Measurements from ENCODE around the gene CCT7. TPM values are rescaled to one million over a fixed set of nuclear protein-coding genes. Genes with fewer than 3 reads are reported as not detected.

Gene CCT7
- total and polyA plus RNA-seq, 2 donors (not counting 3 experiments of a cell fraction or from before 2014, with no cell fraction given), result 343 to 362 TPM

DNA sequence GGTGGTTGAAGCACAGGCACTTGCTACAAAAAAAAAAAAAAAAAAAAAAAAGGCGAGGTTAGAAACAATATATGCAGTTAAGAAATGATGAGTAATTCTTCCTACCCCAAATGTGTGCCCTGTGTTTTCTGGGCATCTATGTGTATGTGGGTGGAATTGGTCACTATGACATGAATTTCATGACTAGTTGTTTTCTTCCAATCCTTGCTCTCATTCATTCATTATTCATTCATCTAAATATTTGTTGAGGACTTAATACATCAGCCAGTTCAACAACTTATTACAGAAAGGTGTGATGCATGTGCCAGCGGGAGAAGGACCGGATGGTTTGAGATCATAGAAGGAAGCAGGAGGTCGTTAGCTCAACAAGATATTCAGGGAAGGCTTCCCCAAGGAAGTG lies 67.5 kb downstream of the CCT7 start:
- ChIA-PET POLR2A (interaction anchor here (0.7 kb wide), 1 partner anchor 369 kb away, joined by 4 read pairs; no protein-coding TSS in a partner anchor), CTCF (no interaction called here)
- H3K27me3 ChIP-seq (ENCODE audit: control insufficient read depth in 2 of 2, insufficient read depth in 2 of 2, low read length in 2 of 2), result peaks cover 22 to 25% of the 10 kb centered on the region in 2 experiments
- BruUV-seq (replicated peaks), result no TSS peak
- no peak overlapping the region for H3K9ac ChIP-seq (replicated peaks; ENCODE audit: extremely low read depth, insufficient read depth, low read length)
- H3K9me1 ChIP-seq (replicated peaks; ENCODE audit: control insufficient read depth, extremely low read depth, insufficient read depth, low read length), result no peaks in the 10 kb centered on the region
- no peaks in the 10 kb centered on the region for H3K9me3 ChIP-seq (replicated peaks; ENCODE audit: control insufficient read depth, insufficient read depth, low read length)
- H4K20me1 ChIP-seq (replicated peaks; ENCODE audit: control insufficient read depth, extremely low read depth, insufficient read depth, low read length), result no peaks in the 10 kb centered on the region
- FAIRE-seq (no peak), DNase-seq (ENCODE audit: low read depth, low spot score) (no peak)
- H3K36me3 ChIP-seq (ENCODE audit: control insufficient read depth in 2 of 2, extremely low read depth in 1 of 2, insufficient read depth in 2 of 2, low read length in 2 of 2), result no peaks in the 10 kb centered on the region
- no peak overlapping the region for H3K4me3 ChIP-seq (replicated peaks in 1 of 3; ENCODE audit: insufficient read depth in 1 of 3, low read depth in 1 of 3, low read length in 3 of 3)
- no peak overlapping the region for H2AFZ ChIP-seq (ENCODE audit: low read depth, low read length)
- no peak overlapping the region for H3K4me2 ChIP-seq (ENCODE audit: insufficient read depth, low read length)
- TF ChIP-seq, protein P1, sequence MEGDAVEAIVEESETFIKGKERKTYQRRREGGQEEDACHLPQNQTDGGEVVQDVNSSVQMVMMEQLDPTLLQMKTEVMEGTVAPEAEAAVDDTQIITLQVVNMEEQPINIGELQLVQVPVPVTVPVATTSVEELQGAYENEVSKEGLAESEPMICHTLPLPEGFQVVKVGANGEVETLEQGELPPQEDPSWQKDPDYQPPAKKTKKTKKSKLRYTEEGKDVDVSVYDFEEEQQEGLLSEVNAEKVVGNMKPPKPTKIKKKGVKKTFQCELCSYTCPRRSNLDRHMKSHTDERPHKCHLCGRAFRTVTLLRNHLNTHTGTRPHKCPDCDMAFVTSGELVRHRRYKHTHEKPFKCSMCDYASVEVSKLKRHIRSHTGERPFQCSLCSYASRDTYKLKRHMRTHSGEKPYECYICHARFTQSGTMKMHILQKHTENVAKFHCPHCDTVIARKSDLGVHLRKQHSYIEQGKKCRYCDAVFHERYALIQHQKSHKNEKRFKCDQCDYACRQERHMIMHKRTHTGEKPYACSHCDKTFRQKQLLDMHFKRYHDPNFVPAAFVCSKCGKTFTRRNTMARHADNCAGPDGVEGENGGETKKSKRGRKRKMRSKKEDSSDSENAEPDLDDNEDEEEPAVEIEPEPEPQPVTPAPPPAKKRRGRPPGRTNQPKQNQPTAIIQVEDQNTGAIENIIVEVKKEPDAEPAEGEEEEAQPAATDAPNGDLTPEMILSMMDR (IDR thresholded peaks at IDR 0.05; ENCODE audit: extremely low read depth in 1 of 2, insufficient read depth in 1 of 2, low read depth in 1 of 2, low read length in 2 of 2), result no peak
- TF ChIP-seq POLR2A (IDR thresholded peaks at IDR 0.05; ENCODE audit: low read depth, low read length) (no peak), FOS (IDR thresholded peaks at IDR 0.05; ENCODE audit: borderline replicate concordance, insufficient read depth, low read length) (no peak), MYC (IDR thresholded peaks at IDR 0.05; ENCODE audit: low read depth, low read length) (no peak), POLR2AphosphoS5 (IDR thresholded peaks at IDR 0.05; ENCODE audit: insufficient read depth, low read depth, low read length) (no peak), JUN (IDR thresholded peaks at IDR 0.05; ENCODE audit: borderline replicate concordance, insufficient read depth, insufficient read length, low read depth) (no peak), EZH2 (IDR thresholded peaks at IDR 0.05; ENCODE audit: borderline replicate concordance, low read depth, low read length, severe bottlenecking) (no peak), GATA2 (IDR thresholded peaks at IDR 0.05; ENCODE audit: insufficient read depth, insufficient read length, low read depth, low read length) (no peak)
- TF ChIP-seq, protein P2, sequence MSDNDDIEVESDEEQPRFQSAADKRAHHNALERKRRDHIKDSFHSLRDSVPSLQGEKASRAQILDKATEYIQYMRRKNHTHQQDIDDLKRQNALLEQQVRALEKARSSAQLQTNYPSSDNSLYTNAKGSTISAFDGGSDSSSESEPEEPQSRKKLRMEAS (IDR thresholded peaks at IDR 0.05; ENCODE audit: insufficient read depth, insufficient read length), result no peak
- H3K4me1 ChIP-seq (ENCODE audit: control insufficient read depth, extremely low read depth, insufficient read depth, low read length), result no peaks in the 10 kb centered on the region
- no peak overlapping the region for H3K27ac ChIP-seq (ENCODE audit: insufficient read depth, low read depth, low read length)
- intact Hi-C loops (cut with micrococcal nuclease) (no loop called here), dilution Hi-C loops (cut with MboI; ENCODE audit: extremely low pct_ligation_motif_present, low sequenced_read_pairs) (no loop called here)
- no peaks in the 10 kb centered on the region for H3K79me2 ChIP-seq (ENCODE audit: control insufficient read depth, insufficient read depth, low read length)

Small RNA genes within 50 kb of the gene (small RNA-seq; reads per million reads assigned to genes)
- gene RNU6-111P (ENCODE audit: insufficient read depth, insufficient read length, low read depth, low replicate concordance), result not detected

Other genes with a start within 250 kb of the CCT7 start
- 24.6 and 28.6 TPM in 2 replicates for gene SFXN5, start 162.6 kb upstream of the CCT7 start, total RNA-seq
- 18.7 and 22.8 TPM in 2 replicates for gene SFXN5, start 162.6 kb upstream of the CCT7 start, polyA plus RNA-seq
- gene RAB11FIP5, start 121.4 kb upstream of the CCT7 start, total RNA-seq, result 47.0 and 49.4 TPM in 2 replicates
- 32.4 and 36.6 TPM in 2 replicates for gene RAB11FIP5, start 121.4 kb upstream of the CCT7 start, polyA plus RNA-seq
- gene NOTO, start 31.7 kb upstream of the CCT7 start, total RNA-seq, result not detected in 2 replicates
- not detected in 2 replicates for gene NOTO, start 31.7 kb upstream of the CCT7 start, polyA plus RNA-seq
- 23.4 and 31.7 TPM in 2 replicates for gene SMYD5, start 20.1 kb upstream of the CCT7 start, total RNA-seq
- gene SMYD5, start 20.1 kb upstream of the CCT7 start, polyA plus RNA-seq, result 16.2 and 19.9 TPM in 2 replicates
- gene PRADC1, start 1.1 kb upstream of the CCT7 start, total RNA-seq, result 19.6 and 21.8 TPM in 2 replicates
- gene PRADC1, start 1.1 kb upstream of the CCT7 start, polyA plus RNA-seq, result 32.7 and 42.6 TPM in 2 replicates
- gene FBXO41, start 50.2 kb downstream of the CCT7 start, total RNA-seq, result 1.2 and 1.5 TPM in 2 replicates
- gene FBXO41, start 50.2 kb downstream of the CCT7 start, polyA plus RNA-seq, result 0.88 and 0.94 TPM in 2 replicates
- gene EGR4, start 59.2 kb downstream of the CCT7 start, total RNA-seq, result not detected in 2 replicates
- not detected in 2 replicates for gene EGR4, start 59.2 kb downstream of the CCT7 start, polyA plus RNA-seq
- gene ALMS1, start 151.5 kb downstream of the CCT7 start, total RNA-seq, result 14.7 and 15.4 TPM in 2 replicates
- 4.9 and 5.7 TPM in 2 replicates for gene ALMS1, start 151.5 kb downstream of the CCT7 start, polyA plus RNA-seq

All from endothelial cell of umbilical vein (primary cell).